ENCODE results near the gene SFSWAP.

GRCh38 chr12:131694116-131694838 lies 16.6 kb upstream of the SFSWAP start:
- no peak for TF ChIP-seq CTCF (IDR thresholded peaks at IDR 0.05)
- no peak for TF ChIP-seq POLR2A (IDR thresholded peaks at IDR 0.05)
- no peak for TF ChIP-seq EP300 (IDR thresholded peaks at IDR 0.05)

Data from tibial nerve (tissue), 4 donors.